Measurements from ENCODE around the gene CEP162. TPM values are rescaled to one million over a fixed set of nuclear protein-coding genes. Genes with fewer than 3 reads are reported as not detected.

The CEP162 gene
- 3.0 and 14.4 TPM in 2 replicates for total RNA-seq

GRCh38 chr6:84227434-84228197 lies at the start of gene CEP162:
TSS of gene CEP162 (minus strand) at chr6:84227643. CDS start at chr6:84226393, 1,250 bp downstream.

Other genes starting within 250 kb of the CEP162 start
- gene MRAP2, start 193.9 kb downstream of the CEP162 start, total RNA-seq = not detected in 2 replicates

Data from pericardium fibroblast (primary cell).